ENCODE measurements around the gene PPP1CA.

The PPP1CA gene

DNA sequence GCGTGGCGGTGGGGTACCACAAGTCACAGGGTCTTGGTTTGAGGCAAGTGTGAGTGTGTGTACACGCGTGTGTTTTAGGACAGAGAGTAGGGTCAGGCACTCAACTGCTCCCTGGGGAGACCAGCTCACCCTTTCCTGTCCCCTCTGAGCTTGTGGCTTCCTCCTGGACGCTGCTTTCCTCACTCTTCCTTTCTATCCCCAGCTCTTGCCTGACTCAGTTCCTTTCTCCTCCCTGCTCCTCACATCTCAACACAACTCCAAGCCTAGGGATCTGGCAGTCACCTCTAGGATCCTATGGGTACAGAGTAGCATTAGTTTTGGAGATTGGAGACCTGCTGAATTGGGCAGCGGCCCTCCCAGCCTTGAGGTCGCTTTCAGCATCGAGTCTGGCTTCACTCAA, 32.4 kb downstream of the PPP1CA start:
- no peak for DNase-seq (ENCODE audit: low spot score)

DNA sequence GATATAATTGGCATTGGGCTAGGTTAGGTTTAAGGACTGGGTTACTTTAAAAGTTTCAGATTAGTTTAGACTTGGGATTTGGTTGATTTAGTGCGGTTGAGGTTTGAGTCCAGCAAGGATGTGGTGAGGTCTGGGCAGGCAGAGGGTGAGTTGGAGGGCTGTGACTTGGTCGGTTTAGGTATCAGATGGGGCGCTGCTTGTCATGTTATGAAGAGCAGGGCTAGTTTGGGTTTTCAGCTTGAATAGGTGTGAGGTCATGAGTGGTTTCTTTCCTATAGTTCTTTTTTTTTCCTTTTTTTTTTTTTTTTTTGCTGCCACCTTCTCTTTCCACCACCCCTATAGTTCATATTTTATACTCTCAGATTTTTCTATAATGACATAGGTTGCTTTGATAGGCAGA, 33.0 kb downstream of the PPP1CA start:
- no peak for DNase-seq (ENCODE audit: low spot score)

DNA sequence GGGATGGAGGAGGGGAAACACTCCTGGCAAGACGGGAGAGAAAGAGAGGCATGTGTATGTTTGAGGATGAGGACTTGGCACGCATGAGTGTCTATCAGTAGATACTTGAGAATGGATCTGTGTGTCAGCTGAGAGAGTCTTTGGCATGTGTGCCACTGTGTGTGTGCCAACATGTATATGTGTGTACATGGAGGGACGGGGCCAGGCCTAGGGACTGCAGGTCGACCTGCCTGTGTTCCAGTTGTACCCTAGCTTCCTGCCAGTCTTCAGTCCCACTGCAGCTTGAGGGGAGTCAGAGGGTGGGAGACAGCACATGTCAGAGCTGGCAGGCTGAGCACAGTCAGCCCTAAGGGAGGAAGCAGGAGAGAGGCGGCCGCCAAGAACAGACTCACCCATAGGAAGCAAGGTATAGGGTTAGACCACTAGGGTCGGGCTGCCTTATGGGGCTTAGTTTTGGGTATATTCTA, 33.9 kb downstream of the PPP1CA start:
- DNase-seq (ENCODE audit: low spot score), result no peak

DNA sequence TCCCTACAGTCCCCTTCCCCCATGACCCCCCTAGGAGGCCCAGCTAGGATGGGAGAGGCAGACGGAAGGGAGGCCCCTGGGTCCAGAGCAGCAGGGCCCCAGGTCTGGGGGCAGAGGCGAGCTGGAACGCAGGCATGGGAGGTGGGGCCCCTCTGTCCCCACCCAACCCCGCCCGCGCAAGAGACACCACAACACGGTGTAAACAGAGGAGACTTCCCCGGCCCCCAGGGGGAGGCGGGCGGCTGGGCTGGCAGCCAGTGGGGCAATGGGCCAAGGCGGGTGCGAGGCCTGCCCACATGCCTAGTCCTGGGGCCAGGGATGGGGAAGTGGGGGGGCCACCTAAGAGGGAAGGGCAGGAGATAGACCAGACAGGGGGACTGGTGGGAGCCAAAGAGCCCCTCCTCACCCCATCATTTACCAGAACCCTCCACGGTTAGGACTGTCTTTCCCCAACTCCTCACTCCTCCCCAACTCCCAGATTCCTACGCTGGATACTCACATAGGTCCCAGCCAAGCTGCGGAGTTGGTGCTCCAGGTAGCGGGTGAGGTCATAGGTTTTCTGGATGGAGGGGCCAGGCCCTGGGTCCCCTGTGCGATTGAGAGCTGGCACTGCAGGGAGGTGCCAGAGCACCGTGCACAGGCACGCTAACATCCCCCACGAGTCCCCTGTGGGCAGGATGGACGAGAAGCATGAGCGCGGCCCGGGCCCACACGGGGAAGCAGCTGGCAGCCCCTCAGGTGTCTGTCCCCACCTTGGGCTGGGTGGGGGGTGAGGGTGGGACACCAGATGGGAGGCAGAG, 34.5 kb downstream of the PPP1CA start:
- no peak for DNase-seq (ENCODE audit: low spot score)

DNA sequence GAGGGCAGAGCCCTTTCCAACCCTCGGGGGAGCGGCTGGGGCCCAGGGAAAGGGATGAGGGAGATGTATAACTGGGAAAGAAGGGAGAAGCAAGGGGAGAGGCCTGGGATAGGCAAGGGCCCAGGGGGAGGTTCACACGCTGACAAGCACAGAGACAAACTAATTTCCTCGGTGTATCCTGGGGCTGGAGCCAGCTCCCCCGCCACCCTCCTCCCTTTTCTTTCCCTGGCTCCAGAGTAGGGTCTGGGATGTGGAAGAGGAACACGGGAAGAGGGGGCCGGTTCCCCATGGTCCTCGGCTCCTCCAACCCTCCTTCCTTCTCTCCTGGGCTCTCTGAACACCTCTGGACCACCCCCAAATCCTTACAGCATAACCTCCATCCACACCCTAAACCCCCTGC, 35.1 kb downstream of the PPP1CA start:
- no peak for DNase-seq (ENCODE audit: low spot score)

DNA sequence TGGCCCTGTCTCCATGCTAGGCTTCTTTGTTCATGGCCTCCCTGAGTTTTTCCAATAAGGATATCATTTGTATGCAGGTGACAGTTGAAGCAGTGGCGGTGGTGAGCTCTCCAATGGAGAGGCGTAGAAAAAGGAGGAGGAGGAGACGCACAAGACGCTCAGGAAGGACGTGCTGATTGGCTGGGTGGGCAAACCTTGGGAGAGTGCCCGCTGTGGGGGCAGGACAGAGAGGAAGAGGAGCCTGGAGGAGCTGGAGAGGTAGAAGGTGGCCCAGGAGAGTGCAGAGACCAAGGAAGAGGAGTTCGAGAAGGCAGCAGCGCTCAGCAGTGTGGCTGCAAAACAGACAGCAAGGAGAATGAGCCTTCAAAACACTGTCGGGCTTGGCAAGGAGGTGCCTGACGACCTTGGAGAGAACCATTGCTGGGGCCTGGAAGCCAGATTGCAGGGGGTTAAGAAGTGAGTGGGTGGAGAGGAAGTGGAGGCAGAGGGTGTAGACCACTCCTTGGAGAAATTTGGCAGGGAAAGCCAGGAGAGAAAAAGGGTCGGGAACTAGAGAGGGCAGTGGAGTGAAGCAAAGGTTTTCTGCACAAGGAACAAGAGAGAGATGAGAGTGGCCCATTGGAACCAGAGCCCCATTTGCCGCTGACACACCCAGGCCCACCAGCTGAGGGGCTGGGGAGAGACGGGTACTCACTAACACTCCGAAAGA, 35.8 kb downstream of the PPP1CA start:
- DNase-seq (ENCODE audit: low spot score), result no peak

DNA sequence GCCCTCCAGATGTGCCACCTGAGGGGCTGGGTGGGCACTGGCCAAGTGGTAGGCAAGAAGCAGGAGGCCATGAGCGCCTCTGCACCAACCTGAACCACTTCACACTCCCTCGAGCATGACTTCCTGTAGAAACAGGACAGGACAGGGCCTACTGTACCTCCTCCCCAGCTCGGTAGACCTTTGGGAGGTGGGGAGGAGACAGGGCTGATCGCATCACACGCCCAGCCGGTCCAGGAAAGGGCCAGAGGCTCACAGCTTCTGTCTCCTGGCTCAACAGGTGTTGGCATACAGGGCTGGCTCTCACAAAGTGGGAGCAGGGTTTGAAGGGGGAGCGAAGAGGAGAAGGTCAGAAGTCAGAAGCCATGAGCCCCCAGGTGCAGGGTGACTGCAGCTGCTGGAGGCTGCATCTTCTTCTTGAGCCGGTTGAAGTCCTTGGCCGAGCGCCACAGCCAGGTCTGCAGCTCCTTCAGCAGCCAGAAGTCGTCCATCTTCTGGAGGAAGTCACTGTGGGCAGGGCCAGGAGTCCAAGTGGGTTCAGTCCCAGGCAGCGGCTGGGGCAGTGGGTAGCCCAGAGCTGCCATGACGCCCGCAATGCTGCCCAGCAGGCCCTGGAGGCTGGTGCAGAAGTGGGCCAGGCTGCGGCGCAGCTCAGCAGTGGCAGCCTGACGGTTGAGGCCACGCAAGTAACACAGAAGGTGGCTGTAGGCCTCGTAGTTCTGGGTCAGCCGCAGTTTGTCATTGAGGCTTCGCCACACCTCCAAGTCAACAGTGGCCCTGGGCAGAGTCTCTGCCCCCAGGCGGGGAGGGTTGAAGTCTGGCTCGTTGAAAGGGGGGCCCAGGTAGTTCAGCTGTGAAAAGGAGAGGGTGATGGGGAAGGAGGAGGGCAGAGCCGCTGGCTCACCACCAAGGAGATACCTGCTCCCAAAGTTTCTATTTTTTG, 36.6 kb downstream of the PPP1CA start:
- no peak for DNase-seq (ENCODE audit: low spot score)

DNA sequence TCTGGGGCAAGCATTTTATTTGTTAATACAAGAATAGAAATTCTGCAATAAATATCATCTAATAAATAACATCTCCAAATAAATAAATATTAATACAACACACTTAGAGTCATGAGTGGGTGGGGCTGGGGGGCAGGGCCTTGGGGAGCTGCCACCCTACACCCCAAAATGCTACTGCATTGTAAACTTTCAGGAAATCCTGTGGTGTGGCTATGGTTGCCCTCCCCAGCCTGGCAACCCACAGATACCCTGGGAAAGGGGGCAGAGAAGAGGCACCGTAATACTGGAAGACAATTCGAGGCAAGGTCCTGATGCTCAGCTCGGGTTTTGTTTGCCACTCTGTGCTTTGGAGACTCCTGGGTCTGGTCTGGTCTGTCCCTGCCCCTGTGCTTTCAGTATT, 37.5 kb downstream of the PPP1CA start:
- no peak for DNase-seq (ENCODE audit: low spot score)

DNA sequence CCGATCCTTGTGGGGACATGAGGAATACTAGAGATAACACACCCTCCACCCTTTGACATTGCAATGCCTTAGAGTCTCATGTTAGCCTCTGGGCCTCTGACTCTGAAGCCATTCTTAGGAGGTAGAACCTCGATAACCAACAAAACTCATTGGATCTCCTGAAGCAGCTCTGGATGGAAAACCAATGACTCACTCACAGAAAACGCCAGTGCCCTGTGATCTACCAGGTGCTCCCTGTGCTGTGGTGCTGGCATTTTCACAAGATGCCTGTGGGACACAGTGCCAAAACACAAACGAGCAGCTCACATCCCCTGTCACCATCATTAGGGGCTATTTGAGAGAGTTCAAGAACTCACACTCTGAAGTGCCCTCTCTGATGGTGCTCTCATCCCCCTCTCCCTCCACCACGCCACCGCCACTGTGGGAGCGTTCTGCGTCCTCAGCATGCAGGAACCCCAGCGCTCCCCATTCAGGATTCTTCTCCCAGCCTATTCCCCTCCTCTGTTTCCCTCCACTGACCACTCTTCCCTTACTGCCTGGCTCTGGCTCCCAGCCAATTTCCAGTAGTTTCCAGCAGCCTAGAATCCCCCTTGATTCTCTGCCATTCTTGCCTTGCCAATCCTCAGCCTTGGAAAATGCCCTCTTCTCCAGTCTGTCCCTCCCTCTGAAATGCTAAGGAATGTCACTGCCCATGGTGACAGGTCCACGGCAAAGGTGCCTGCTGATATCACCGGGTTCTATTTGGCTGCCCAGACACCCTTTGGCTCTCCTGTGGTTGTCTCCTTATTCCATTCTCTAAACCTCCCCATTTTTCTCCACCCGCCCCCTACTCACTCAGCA, 43.6 kb downstream of the PPP1CA start:
- DNase-seq (ENCODE audit: low spot score), result no peak

DNA sequence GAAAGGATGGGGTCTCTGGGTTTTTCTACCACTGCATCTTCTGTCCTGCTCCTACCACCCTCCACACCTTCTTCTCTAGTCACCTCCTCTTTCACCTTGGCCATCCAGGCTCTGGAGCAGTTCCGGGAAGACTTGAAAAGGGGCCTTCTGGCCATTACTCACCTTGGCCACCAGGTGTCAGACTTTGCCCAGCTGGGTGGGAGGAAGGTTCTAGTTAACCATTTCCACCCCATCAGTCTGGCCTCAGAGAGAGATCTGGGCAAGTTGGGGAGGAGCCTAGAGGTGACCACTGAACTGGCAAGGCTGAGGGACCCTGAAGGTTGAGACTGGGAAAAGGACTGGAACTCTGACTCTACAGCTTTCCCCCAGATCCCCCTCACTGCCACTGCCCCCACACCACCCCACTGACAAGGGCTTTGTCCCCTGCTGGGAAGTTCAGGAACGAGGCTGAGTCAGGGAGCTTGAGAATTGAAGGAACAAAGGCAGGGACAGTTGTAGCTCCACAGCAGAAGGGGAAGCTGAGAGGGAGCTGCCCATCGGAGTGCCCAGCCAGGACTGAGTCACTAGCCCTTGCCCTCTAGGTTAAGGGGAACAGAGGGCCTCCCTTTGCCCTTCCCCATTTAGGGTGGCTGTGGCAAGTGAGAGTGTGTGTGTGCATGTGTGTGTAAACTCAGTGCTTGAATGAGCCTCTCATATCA, 44.6 kb downstream of the PPP1CA start:
- peak; percentile 65 for DNase-seq (ENCODE audit: low spot score)

DNA sequence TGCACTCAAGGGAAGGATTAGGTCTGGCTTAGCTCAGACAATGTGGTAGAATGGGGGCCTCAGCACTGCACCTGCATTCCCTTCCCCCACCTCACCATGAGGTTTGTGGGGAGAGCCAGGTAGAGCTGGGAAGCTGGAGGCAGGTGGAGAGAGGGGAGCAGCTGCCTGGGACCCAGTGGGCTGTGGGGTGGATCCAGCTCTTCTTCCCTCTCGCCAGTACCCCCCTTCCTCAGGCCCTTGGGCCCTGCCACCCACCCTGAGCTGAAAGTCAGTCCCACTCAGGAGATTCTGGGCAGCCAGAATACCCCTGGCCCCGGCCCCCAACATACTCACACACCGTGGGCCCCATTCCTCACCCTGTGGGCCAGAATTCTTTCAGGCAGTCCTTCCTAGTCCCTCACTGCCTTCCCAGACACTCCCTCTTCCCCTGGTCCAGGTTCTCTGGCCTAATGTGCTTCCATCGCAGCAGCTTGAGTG, 45.2 kb downstream of the PPP1CA start:
- no peak for DNase-seq (ENCODE audit: low spot score)

DNA sequence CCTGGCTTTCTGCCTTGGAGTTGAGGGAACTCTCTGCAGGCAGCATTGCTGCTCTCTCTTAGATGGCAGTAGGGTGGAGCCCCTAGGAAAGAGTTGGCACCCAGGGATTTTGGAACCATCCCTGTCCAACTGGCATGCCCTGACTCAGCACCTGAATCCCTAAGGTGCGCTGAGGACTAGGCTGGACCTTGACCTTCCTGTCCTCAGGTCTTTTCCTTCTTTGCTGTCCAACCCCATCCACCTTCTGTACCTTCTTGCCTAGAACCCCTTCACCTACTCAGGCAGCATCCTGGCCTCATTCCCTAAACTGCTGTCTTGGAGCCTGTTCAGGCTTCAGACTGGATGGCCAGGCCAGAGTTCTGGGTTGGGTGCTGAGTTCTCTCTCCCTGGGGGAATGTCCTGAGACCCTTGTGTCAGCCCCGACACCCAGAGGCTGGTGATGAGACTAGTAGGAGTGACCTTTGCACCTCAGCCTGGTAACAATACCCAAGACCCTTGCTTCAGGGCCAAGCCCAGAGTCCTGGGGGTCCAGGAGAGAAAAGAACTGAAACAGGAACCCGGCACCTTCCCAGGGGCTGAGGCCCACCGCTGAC, 45.8 kb downstream of the PPP1CA start:
- DNase-seq (ENCODE audit: low spot score), result no peak

DNA sequence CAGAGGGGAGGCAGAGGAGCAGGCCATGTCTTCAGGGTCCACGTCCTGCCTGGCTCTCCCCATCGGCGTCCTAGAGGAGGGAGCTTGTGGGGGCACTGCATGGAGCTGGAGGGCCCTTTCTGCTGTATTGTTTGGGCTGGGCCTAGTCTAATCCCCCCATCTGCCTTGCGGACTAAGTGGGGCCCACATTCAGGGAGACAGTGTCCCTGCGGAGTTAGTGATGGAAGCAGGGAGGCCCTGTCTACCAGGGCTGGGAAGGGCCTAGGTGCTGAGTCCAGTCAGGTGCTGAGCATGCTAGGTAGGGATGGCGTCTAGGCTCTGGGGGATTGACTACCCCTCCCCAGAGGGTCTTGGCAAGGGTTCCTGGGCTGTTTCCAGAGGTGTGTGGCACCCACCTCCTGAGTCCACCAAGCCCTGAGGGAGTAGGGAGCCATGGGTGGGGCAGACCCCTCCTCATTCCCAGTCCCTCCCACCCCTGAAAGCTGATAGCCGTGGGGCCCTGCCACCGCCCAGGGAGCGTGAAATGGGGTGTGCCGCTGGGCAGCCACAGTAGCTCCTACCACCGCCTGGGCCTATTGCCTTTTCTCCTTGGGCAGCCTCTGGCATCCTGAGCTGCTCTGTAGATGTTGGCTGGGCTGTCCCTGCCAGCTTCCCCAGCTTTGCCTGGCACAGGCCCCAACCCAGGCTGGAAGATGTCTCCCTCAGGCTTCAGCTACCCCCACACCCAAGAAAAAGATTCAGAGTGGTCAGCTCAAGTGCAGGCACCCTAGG, 46.5 kb downstream of the PPP1CA start:
- DNase-seq (ENCODE audit: low spot score), result no peak

DNA sequence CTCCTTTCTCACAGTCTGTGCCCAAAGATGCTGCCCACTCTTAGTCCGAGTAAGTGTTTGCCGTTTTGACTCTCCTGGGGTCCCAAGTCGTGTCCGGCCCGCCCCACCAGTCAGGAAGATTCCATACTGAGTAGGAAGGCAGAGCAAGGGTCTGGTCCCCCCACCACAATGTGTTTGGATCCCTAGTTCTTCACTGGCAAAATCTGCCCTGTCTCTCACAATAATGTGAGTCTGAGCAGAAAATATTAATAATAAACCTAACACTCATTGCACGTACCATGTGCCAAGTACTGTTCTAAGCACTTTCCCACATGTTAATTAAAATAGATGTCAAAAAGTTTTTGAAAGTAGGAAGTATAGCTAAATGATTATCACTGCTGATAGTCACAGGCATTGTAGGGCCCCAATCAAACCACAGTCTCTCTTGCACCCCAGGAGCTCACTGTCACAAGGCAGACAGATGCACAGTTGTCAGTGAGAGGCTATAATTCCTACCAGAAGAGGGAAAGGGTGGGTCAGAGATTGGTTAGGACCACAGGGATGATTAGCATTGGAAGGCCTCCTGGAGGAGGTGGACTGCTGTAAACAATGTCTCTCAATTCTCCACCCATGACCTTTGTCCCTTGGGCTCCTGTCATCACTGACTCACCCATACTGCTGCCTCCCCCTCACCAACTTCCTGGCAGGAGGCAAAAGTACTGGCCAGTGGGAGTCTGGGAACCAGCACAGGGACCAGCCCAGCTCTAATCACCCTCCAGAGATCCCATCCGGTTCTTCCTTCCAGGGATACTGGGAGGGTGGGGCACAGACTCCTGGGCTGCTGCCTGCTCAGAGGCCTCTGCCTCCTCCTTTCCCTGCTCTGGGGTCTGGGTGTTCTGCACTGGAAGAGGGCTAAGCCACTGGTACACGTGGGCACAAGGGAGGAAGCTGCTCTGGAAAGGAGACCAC, 47.3 kb downstream of the PPP1CA start:
- DNase-seq (ENCODE audit: low spot score), result no peak

DNA sequence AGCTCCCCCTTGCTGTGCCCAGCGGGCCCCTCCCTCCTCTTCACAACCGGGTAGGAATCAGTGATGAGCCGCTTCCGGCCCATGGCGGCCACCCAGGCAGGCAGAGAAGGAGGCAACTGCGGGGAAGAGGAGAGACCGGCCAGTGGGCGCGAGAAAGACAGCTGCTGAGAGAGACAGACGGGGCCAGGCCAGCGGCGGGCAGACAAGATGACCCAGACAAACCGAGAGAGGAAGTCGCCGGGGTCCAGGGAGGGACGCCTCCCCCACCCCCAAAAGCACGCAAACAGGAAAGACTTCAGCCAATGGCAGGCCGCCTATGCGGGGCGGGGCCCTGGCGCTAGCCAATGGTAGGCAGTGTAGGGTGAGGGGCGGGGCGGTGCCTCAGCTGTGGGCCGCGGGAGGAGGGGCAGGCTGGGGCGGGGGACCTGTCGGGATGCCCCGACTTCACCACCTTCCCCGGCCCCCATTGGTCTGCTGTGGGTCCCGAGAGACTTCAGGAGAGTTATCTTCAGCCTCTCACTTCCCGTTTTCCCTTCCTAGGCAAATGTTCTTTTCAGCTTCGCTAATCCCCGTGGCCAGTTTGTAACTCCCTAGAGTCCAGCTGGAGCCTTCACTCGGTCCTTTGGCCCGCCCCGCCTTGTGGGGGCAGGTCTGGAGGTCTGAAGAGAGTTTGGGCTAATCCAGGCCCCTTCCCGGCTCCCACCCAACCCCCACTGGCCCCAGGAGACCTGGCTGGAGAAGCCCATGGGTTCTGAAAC, 48.2 kb downstream of the PPP1CA start, which contains the start of gene POLD4:
Gene POLD4 (minus strand): TSS at position 230 of the 758 bp plus-strand sequence. CDS start 147 bp downstream, at position 83.
- DNase-seq (ENCODE audit: low spot score), result peak; percentile 95

DNA sequence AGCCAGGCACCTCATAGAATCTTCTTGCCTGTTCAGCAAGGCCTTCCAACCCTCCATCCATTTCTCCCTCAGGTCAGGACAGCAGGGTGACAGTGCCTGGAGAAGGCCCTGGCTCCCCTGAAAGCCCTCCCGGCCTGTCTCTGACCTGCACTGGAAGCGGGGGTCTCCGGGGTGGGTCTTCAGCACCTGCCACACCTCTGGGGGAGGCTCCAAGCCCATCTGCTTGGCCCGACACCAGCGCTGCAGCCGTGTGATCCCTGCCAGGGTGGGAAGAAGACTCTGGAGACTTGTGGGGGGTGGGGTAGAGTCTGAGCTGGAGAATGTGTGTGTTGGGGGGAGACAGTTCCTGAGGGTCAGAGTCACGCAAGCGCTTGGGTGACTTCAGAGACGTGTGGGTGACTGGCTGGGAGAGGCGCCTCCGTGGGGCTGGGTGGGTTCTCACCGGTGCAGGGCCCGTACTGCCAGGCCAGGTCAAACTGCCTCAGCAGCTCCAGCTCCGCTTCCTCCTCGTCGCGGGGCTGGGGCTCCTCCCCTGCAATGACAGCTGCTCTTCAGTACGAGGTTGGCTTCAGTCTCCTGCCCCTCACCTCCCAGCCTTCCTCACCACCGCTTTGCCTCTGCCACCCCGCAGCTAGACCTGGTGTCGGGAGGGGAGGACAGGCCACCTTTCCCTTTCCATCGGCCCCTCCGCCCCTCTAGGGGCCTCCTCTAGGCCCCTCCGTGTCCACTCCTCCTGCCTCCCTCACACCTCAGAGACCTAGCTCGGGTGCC, 48.9 kb downstream of the PPP1CA start:
- DNase-seq (ENCODE audit: low spot score), result no peak
